NCI-H2196 treated with DMSO at 0.1 percent for 48 hours (cell line): ENCODE results near the gene ECI1.

ENCODE experiments used
- DNase-seq: peaks from one replicate; lab custom pipeline; 2025; ENCODE audit not compliant: unreplicated experiment; lab: John Stamatoyannopoulos, UW

Gene ECI1

DNA sequence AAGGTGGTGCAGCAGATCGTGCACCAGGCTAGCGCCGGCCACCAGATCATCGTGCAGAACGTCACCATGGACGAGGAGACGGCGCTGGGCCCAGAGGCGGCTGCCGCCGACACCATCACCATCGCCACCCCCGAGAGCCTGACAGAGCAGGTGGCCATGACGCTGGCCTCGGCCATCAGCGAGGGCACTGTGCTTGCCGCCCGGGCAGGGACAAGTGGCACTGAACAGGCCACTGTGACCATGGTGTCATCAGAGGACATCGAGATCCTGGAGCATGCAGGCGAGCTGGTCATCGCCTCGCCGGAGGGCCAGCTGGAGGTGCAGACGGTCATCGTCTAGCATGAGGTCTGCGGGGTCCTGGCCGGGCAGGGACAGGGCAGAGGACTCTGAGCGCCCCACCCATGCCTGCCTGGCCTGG lies 16.1 kb downstream of the ECI1 start:
- no peak for DNase-seq

DNA sequence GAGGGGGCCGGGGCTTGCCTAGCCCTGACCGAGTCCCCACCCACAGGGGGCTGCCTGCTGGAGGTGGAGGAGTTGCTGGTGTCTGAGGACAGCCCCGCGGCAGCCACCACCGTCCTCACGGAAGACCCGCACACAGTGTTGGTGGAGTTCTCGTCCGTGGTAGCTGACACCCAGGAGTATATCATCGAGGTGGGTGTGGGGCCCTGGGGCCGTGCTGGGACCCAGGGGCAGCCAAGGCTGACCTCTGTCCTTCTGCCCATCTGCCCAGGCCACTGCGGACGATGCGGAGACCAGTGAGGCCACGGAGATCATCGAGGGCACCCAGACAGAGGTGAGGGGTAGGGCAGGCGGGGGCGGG lies 16.6 kb downstream of the ECI1 start:
- DNase-seq: no peak

DNA sequence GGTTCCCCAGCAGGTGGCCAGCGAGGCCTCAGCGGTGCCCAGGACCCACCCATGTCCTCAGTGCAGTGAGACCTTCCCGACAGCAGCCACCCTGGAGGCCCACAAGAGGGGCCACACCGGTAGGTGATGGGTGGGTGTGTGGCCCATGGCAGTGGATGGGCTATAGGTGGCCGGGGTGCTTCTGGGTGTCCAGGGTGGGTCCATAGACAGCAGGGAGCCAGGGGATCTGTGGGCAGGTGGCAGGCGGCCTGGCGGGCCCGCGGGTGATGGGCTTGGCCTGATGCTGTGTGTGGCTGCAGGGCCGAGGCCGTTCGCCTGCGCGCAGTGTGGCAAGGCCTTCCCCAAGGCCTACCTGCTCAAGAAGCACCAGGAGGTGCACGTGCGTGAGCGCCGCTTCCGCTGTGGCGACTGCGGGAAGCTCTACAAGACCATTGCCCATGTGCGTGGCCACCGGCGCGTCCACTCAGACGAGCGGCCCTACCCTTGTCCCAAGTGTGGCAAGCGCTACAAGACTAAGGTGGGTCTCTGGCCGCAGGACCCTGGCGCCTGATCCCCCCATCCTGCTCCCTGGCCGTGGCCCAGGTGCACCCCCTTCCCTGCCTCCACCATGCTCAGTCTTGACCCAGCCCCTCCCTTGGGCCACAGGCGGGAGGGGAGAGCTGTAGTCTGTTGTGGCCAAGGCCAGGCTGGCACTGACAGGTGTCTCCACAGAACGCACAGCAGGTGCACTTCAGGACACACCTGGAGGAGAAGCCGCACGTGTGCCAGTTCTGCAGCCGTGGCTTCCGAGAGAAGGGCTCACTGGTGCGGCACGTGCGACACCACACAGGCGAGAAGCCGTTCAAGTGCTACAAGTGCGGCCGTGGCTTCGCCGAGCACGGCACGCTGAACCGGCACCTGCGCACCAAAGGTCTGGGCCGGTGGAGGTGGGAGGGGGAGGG lies 17.2 kb downstream of the ECI1 start:
- peak; percentile 73 for DNase-seq

DNA sequence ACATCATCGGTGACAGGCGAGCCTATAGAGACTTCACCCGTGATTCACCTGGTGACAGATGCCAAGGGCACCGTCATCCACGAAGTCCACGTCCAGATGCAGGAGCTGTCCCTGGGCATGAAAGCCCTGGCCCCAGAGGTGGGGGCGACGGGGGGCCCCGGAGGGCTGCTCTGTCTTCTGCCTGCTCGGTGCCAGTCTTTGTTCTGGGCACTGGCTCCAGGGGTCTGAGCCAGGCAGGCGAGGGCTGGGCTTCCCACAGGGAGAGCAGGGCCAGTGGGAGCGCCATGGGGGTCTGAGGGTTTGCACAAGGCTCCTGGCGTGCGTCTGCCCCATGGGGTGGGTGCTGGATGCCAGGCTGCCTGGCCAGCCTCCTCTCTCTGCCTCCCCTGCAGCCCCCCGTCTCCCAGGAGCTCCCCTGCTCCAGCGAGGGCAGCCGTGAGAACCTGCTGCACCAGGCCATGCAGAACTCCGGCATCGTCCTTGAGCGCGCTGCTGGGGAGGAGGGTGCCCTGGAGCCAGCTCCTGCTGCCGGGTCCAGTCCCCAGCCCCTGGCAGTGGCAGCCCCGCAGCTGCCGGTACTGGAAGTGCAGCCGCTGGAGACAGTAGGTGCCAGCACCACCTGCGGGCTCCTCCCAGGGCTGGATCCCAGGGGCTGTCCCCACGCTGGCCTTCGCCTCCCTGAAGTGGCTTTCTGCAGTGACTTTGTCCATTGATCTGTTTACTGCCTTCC lies 18.2 kb downstream of the ECI1 start:
- no peak for DNase-seq

DNA sequence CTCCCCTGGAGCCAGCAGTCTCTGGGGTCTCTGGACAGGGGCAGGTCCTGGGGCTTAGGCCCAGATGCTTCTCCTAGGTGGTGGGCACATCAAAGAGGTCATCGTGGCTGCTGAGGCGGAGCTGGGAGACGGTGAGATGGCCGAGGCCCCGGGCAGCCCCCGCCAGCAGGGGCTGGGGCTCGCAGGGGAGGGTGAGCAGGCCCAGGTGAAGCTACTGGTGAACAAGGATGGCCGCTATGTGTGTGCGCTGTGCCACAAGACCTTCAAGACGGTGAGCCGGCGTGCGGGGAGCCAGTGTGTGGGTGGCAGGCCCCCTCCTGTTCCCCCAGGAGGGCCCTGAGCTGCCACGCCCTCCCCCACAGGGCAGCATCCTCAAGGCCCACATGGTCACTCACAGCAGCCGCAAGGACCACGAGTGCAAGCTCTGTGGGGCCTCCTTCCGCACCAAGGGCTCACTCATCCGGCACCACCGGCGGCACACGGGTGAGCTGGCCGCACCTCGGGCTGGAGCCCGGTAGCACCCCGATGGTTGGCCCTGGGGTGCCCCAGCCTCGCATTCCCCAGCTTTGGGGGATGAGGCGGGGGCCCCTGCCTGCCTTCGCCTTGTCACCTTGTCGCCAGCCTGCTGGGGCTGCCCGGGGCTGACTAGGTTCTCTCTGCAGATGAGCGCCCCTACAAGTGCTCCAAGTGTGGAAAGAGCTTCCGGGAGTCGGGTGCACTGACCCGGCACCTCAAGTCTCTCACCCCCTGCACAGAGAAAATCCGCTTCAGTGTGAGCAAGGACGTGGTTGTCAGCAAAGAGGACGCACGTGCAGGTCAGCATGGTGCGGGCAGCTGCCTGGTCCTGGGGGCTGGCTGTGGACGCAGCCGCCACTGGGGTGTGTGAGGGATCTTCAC lies 19.0 kb downstream of the ECI1 start:
- no peak for DNase-seq

DNA sequence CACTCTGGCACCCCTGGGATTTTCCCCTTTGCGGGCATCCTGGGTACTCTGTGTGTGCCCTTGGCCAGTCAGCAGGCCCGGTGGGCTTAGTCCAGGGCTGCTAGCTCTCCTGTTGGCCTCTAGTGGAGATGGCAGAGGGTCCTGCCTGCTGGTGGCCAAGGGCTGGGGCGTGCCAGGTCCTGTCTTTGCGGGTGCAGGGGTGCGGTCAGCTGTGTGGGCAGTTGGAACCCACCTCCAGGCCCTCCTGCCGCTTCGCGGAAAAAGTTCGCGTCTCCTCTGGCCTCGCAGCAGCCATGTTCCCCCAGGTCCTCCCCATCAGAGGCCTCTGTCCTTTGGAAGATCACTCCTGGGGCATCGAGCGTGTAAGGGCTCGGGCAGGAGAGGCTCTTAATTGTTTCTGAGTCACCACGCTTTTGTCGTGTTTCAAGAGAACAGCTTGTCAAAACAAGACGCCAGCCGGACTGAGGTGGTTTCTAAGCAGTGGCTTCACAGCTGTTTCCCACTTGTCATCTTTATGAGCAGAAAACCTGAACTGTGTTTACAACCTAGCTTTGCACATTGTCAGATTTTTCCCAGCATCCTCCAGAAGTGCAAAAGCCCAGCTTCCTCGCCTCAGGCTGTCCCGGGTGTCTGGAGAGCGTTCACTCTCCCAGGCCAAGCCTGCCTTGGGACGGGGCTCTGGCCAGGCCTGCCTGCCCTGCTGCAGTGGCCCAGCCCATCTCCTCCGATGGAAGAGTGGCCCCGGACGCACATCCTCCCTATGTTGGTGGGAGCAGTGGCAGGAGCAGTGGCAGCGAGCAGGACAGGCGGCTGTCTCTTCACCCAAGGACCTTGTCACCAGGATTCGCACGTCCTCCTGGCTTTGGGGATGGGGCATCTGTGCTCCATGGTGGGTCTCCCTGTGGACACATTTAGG lies 20.1 kb downstream of the ECI1 start:
- no peak for DNase-seq

DNA sequence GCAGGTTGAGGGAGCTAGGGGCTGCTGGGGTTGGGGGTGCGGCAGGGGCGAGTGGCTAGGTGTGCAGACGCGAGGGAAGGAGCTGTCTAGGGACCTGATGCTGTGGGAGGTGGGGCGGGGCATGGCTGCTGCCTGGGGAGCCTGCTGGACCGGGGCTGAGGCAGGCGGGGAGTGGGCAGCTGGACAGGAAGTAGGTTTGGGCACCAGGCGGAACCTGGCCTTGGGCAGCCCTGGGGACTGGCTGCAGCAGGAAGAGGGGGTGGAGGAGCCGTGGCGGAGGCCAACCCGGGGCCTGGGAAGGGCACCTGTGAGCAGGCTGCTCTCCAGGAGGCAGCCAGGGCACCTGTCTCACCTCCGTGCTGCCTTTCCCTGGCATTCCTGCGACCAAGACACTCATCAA lies 21.0 kb downstream of the ECI1 start:
- peak; percentile 69 for DNase-seq

DNA sequence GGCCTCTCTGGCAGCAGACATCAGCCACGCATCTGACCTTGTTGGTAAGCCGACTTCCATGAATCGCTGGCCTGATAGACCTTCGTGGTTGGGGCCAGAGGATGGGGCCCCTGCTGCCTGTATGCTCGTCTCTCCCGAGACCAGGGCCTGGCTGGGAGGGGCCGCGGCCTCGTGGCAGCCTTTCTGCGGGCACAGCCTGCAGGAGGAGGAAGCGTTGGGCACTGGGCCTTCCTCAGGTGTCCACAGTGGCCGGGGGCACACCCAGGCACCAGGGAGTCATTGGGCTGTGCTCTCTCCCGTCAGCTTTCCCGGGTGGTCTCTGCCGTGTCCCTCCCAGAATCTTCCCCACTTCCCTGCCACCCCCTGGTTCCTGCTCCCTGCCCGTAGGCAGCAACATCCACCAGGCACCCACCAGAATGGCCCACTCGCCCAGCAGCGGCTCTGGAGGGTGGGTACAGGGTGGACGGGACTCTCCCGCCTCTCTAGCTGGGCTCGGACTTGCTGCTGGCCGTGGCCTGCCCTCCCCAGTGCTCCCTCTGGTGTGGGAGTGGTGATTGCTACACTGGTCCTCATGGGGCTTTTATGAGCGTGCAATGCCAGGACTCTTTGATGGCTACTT lies 21.6 kb downstream of the ECI1 start:
- no peak for DNase-seq

DNA sequence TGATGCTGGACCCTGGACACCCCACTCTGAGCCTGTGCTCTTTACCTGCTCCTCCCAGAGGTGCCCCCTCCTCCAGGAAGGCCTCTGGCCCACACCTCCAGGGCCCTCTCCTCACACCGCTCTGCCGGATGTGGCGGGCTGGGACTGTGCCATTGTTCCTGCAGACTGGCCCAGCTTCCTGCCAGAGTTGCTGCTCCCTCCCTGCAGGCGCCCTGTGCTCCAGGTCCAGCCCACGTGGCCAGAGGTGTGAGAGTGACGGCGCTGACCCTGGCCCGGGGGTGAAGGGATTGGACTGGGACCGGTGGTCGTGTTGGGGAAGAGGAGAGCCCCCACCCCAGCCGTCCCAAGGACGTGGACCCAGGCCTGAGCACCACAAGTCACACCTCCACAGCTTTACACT lies 22.3 kb downstream of the ECI1 start:
- DNase-seq: no peak

DNA sequence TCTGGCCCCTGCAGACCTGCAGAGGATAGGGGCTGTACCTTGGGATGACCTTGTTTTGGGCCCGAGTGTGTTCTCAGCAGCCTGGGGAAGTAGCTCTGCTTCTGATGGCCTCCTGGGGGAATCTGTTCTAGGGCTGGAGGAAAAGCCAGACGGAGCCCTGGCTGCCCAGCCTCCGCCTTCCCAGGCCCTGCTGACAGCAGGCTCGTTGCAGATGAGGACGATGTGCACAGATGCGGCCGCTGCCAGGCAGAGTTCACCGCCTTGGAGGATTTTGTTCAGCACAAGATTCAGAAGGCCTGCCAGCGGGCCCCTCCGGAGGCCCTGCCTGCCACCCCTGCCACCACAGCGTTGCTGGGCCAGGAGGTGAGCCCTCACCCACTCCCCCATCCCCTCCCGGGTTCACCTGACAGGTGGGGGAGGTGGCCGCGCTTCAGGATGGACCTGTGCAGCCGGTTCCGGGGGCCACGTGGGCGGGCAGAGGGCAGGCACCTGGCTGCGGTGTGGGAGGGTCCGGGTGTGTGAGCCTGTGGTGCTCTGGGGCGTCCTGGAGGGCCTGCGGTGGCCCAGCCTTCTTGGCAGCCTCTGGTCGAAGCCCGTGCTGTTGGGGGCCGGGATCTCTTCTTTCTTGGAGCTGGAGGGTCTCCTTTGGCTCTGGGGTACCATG lies 23.1 kb downstream of the ECI1 start:
- DNase-seq: no peak

DNA sequence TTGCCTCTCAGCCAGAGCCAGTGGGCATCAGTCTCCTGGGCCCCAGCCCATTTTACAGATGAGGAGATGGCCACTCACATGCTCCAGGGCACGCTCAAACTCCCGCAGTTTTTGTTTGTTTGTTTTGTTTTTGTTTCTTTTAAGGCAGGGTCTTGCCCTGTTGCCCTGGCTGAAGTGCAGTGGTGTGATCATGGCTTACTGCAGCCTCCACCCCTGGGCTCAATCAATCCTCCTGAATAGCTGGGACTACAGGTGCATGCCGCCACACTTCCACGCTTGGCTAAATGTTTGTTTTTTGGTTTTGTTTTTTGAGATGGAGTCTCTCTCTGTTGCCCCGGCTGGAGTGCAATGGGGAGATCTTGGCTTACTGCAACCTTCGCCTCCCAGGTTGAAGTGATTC lies 24.5 kb downstream of the ECI1 start:
- DNase-seq: no peak

DNA sequence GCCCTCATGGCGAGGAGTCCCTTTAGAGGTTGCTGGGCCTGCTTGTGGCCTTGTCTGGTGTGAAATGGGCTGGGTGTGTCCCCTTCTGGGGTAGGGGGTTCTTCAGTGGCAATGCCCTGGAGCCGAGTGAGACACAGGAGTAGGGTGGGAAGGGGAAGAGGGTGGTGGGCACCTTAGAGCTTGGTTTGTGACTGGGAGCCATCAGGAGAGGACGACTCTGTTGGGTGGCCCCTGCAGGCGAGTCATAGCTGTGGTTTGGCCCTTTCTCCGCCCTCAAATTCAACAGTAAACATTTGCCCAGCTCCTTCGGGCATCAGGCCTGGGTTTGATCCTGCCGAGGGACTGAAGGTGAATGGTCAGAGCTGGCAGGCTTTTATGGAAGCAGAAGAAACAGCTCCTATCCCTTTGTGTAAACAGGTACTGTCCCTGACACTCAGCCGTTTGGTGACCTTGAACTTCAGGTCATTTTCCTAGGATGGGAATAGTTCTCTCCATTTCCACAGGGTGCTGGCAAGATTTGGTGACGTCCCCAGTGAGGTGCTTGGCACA lies 25.1 kb downstream of the ECI1 start:
- no peak for DNase-seq

DNA sequence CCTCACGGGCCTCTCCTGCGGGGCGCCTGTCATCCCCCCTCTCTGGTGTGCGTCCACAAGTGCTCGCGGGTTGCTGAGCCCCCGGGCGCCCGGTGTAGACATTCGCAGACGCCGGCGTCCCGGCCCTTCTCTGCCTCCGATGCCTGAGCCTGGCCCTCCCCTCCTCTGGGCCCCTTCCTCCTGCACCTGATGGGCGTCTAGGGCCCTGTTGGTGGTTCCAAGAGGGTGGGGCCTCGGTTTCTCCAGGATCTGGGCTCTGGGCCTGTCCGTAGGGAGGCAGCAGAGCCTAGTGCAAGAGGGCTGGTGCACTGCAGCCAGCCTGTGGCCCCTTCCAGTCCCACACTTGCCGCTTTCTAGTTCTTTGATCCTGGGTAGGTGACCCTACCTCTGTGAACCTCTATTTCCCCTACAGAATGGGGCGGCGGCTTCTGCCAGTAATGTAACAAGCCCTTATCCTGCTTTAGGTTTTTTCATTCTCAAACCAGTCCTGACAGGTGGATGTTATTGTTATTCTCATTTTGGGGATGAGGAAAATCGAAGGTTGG lies 27.4 kb downstream of the ECI1 start:
- DNase-seq: peak; percentile 10

DNA sequence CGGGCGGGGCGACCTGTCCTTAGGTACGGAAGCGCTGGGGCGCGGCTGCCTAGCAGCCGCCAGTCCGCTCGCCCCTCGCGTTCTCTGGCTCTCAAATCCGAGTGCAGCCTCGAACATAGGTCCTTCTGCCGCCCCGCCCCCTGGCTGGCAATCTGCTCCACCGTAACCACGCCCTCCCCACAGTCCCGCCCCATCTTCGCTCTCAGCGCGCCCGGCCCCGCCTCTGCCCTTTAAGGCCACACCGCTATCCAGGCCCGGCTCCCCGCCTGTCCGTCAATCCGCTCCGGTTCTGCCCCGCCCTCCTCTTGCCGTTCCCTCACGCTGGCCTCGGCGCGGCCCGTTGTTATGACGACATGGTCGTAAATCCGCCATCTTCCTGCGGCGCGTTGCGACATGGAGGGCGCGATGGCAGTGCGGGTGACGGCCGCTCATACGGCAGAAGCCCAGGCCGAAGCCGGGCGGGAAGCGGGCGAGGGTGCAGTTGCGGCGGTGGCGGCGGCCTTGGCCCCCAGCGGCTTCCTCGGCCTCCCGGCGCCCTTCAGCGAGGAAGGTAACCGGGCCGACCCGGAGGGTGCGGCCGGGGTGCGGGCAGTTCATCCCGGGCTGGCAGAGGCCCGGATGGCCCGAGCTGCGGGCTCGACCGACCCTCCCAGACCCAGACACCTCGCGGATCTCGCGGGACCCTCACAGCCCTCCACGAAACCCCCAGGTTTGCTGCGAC lies 28.0 kb downstream of the ECI1 start, which contains the start of gene E4F1:
Gene E4F1 (plus strand): TSS at position 371 of the 721 bp plus-strand sequence. CDS start 23 bp downstream, at position 394.
- DNase-seq: peak; percentile 99

DNA sequence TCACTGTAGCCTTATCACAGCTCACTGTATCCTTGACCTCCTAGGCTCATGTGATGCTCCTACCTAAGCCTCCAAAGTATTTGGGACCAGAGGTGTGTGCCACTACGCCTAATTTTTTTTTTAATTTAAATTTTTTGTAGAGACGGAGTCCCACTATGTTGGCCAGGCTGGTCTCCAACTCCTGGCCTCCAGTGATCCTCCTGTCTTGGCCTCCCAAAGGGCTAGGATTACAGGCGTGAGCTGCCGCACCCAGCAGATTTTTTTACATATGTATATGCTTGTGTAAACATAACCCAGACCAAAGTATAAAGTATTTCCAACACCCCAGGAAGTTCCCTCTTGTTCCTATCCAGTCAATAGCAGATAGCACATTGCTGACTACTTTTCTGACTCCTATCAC lies 35.1 kb downstream of the ECI1 start:
- DNase-seq: no peak

DNA sequence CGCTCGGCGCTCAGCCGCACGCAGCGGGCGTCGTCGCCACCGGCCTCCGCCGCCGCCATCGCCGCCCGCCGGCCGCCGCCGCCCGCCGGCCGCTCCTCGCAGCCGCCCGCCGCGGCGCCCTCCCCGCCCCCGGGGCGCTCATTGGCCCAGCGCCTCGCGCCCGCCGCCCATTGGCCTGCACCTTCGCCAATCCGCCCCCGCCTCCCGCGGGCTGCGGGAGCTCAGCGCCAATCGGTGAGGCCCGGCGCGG lies 36.7 kb downstream of the ECI1 start, which contains the start of gene PGP:
Gene PGP (minus strand): TSS at position 122 of the 250 bp plus-strand sequence. CDS start 63 bp downstream, at position 59.
- no peak for DNase-seq

DNA sequence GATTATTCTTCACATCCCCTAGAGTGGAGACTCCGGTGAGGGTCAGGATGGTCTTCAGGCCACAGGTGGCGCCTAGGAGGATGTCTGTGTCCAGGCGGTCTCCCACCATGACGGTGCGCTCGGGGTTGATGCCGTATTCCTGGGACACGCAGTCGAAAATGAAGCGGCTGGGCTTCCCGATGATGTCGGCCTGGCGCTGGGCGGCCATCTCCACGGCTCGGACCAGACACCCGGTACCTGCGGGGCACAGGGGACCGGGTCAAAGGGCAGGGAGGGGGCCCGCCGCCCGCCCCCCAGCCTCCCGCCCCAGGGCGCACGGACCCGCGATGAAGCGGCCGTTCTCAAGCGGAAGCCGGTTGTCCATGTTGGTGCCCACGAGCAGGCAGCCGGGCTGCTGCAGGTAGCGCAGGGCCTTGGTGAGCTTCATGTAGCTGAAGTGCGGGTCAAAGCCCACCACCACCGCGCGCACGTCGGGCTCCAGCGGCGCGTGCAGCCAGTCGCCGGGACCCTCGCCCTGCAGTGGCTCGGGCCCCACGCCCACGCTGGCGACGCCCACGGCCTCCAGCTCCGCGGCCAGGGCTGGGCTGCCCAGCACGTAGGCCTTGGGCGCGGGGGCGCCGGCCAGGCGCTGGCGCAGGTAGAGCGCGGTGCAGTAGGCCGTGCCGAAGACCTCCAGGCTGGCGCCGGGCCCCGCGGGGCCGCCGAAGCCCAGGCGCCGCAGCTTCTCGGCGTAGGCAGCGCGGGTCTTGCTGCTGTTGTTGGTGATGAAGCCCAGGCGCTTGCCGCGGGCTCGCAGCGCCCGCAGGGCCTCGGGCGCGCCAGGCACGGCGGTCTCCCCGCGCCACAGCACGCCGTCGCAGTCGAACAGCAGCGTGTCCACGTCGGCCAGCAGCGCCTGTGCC lies 37.3 kb downstream of the ECI1 start:
- no peak for DNase-seq
